ENCODE results near the gene ADGRG6.

- no peak for TF ChIP-seq CTCF (IDR thresholded peaks at IDR 0.05; ENCODE audit: low read length)
- TF ChIP-seq EZH2 (IDR thresholded peaks at IDR 0.05; ENCODE audit: borderline replicate concordance, low read length): no peak
Measured at GRCh38 chr6:142446168-142446567, 144.4 kb downstream of the ADGRG6 start.

Measured in OCI-LY1 (cell line).